ENCODE data around the gene EPHA7. TPM values are rescaled to one million over a fixed set of nuclear protein-coding genes. Genes with fewer than 3 reads are reported as not detected.

Gene EPHA7
- total and polyA plus RNA-seq, 2 donors (not counting 1 experiment from before 2014, with no cell fraction given) = under 0.01 to 0.03 TPM

DNA sequence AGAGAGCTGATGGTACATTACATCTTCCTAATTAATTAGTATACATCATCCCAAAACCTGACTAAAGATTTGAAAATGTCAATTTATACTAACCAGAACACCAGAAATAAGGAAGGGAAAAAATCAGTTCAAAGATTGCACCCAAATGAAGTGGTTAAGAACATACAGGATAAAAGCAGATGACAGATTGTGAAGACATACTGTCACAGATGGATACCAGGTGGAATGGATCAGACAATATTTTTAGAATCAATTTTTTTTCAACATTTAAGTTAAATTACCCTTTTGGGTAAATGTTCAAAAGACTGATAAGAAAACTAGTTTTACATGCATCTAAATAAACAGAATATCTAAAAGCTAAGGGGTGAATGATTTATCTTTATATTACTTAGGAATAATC is 47.6 kb downstream of the EPHA7 start:
- H3K27me3 ChIP-seq (ENCODE audit: control insufficient read depth, insufficient read depth, low read length) = no peaks in the 10 kb centered on the region
- H3K4me2 ChIP-seq (ENCODE audit: extremely low read depth, insufficient read depth, low read length) = no peak overlapping the region

DNA sequence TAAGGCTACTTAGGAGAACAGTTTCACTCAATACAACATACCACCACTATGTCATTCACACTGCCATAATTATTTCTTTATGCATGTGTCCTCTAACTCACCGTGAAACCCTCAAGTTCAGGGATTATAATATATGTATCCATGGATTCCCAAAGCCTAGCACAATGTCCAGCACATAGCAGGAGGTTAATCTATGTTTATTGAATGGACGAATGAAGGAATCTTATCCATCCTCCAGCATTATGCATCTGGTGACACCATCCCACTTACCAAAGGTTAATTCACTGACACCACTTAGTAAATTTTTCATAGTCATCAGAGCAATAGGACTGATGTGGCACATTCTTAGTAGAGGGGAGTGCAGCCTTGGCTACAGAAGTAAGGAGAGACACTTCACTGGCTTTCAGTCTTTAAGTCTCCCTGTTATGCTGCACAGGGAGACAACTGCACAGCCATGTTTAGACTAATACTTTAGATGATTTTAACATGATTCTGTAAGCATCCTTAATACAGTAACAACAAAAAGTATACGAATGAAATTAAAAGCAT is 49.7 kb downstream of the EPHA7 start:
- no peak for DNase-seq (ENCODE audit: low read depth in 2 of 2)
- no peak overlapping the region for H3K4me3 ChIP-seq (replicated peaks in 1 of 4; ENCODE audit: control extremely low read depth in 1 of 4, insufficient read depth in 1 of 4, low read depth in 3 of 4, low read length in 4 of 4)
- no peak for TF ChIP-seq EZH2 (IDR thresholded peaks at IDR 0.05; ENCODE audit: low read length, missing control alignments)
- TF ChIP-seq, protein P1, sequence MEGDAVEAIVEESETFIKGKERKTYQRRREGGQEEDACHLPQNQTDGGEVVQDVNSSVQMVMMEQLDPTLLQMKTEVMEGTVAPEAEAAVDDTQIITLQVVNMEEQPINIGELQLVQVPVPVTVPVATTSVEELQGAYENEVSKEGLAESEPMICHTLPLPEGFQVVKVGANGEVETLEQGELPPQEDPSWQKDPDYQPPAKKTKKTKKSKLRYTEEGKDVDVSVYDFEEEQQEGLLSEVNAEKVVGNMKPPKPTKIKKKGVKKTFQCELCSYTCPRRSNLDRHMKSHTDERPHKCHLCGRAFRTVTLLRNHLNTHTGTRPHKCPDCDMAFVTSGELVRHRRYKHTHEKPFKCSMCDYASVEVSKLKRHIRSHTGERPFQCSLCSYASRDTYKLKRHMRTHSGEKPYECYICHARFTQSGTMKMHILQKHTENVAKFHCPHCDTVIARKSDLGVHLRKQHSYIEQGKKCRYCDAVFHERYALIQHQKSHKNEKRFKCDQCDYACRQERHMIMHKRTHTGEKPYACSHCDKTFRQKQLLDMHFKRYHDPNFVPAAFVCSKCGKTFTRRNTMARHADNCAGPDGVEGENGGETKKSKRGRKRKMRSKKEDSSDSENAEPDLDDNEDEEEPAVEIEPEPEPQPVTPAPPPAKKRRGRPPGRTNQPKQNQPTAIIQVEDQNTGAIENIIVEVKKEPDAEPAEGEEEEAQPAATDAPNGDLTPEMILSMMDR (conservative IDR thresholded peaks at IDR 0.05 in 1 of 2, IDR thresholded peaks at IDR 0.05 in 1 of 2; ENCODE audit: low read depth in 1 of 2, low read length in 2 of 2) = no peak
- no peaks in the 10 kb centered on the region for H4K20me1 ChIP-seq (ENCODE audit: control insufficient read depth, extremely low read depth, insufficient read depth, low read length)
- H3K79me2 ChIP-seq (ENCODE audit: control insufficient read depth, insufficient read depth, low read length) = no peaks in the 10 kb centered on the region
- H3K27ac ChIP-seq (ENCODE audit: insufficient read depth, low read length) = no peak overlapping the region
- H3K9ac ChIP-seq (ENCODE audit: insufficient read depth, low read length) = no peak overlapping the region
- H2AFZ ChIP-seq (ENCODE audit: low read length) = no peak overlapping the region
- no peaks in the 10 kb centered on the region for H3K36me3 ChIP-seq (ENCODE audit: control insufficient read depth, insufficient read depth, low read length)
- H3K4me2 ChIP-seq (ENCODE audit: extremely low read depth, insufficient read depth, low read length) = no peak overlapping the region
- H3K9me3 ChIP-seq (ENCODE audit: control insufficient read depth, insufficient read depth, low read depth, low read length) = no peaks in the 10 kb centered on the region
- no peaks in the 10 kb centered on the region for H3K27me3 ChIP-seq (ENCODE audit: control insufficient read depth, insufficient read depth, low read length)
- no peaks in the 10 kb centered on the region for H3K4me1 ChIP-seq (ENCODE audit: control insufficient read depth, extremely low read depth, insufficient read depth, low read length)

More for the DNA sequence above, 47.6 kb downstream of the EPHA7 start:
- H4K20me1 ChIP-seq (ENCODE audit: control insufficient read depth, extremely low read depth, insufficient read depth, low read length) = no peaks in the 10 kb centered on the region
- no peak overlapping the region for H3K9ac ChIP-seq (ENCODE audit: insufficient read depth, low read length)
- no peaks in the 10 kb centered on the region for H3K79me2 ChIP-seq (ENCODE audit: control insufficient read depth, insufficient read depth, low read length)
- H3K4me1 ChIP-seq (ENCODE audit: control insufficient read depth, extremely low read depth, insufficient read depth, low read length) = no peaks in the 10 kb centered on the region
- TF ChIP-seq, protein P1 (conservative IDR thresholded peaks at IDR 0.05 in 1 of 2, IDR thresholded peaks at IDR 0.05 in 1 of 2; ENCODE audit: low read depth in 1 of 2, low read length in 2 of 2) = no peak
- no peak for TF ChIP-seq EZH2 (IDR thresholded peaks at IDR 0.05; ENCODE audit: low read length, missing control alignments)
- H3K4me3 ChIP-seq (replicated peaks in 1 of 4; ENCODE audit: control extremely low read depth in 1 of 4, insufficient read depth in 1 of 4, low read depth in 3 of 4, low read length in 4 of 4) = no peak overlapping the region
- H3K27ac ChIP-seq (ENCODE audit: insufficient read depth, low read length) = no peak overlapping the region
- H3K36me3 ChIP-seq (ENCODE audit: control insufficient read depth, insufficient read depth, low read length) = no peaks in the 10 kb centered on the region
- no peak overlapping the region for H2AFZ ChIP-seq (ENCODE audit: low read length)
- DNase-seq (ENCODE audit: low read depth in 2 of 2) = no peak
- H3K9me3 ChIP-seq (ENCODE audit: control insufficient read depth, insufficient read depth, low read depth, low read length) = no peaks in the 10 kb centered on the region

DNA sequence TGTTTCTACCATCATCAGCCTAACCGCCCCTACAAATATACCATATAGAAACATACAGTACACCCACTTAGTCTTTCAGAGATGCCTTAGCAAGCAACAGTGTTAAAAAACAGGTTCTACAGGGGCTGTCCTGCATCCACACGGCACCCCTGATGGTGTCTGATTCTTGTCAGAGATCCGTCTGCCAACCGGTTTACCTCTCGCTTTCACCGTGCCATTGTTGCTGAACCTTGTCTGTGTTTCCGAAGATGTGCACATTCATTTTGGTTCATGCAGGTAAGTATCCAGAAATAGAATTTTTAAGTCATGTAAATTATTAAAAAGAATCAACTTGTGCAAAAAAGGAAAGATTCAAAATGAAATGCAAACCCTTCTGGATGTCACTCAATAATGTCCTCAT is 52.9 kb downstream of the EPHA7 start:
- H4K20me1 ChIP-seq (ENCODE audit: control insufficient read depth, extremely low read depth, insufficient read depth, low read length) = no peaks in the 10 kb centered on the region
- no peaks in the 10 kb centered on the region for H3K4me1 ChIP-seq (ENCODE audit: control insufficient read depth, extremely low read depth, insufficient read depth, low read length)
- no peaks in the 10 kb centered on the region for H3K9me3 ChIP-seq (ENCODE audit: control insufficient read depth, insufficient read depth, low read depth, low read length)
- no peak for DNase-seq (ENCODE audit: low read depth in 2 of 2)
- no peak overlapping the region for H3K4me3 ChIP-seq (replicated peaks in 1 of 4; ENCODE audit: control extremely low read depth in 1 of 4, insufficient read depth in 1 of 4, low read depth in 3 of 4, low read length in 4 of 4)
- no peak overlapping the region for H3K9ac ChIP-seq (ENCODE audit: insufficient read depth, low read length)
- no peaks in the 10 kb centered on the region for H3K27me3 ChIP-seq (ENCODE audit: control insufficient read depth, insufficient read depth, low read length)
- no peak for TF ChIP-seq EZH2 (IDR thresholded peaks at IDR 0.05; ENCODE audit: low read length, missing control alignments)
- TF ChIP-seq, protein P1 (conservative IDR thresholded peaks at IDR 0.05 in 1 of 2, IDR thresholded peaks at IDR 0.05 in 1 of 2; ENCODE audit: low read depth in 1 of 2, low read length in 2 of 2) = no peak
- no peaks in the 10 kb centered on the region for H3K79me2 ChIP-seq (ENCODE audit: control insufficient read depth, insufficient read depth, low read length)
- H3K36me3 ChIP-seq (ENCODE audit: control insufficient read depth, insufficient read depth, low read length) = no peaks in the 10 kb centered on the region
- no peak overlapping the region for H3K27ac ChIP-seq (ENCODE audit: insufficient read depth, low read length)
- H2AFZ ChIP-seq (ENCODE audit: low read length) = no peak overlapping the region
- H3K4me2 ChIP-seq (ENCODE audit: extremely low read depth, insufficient read depth, low read length) = no peak overlapping the region
